ENCODE data around the gene MBD5. TPM values are rescaled to one million over a fixed set of nuclear protein-coding genes. Genes with fewer than 3 reads are reported as not detected.

The MBD5 gene
- total RNA-seq, 2 donors from 2014 or later, result 38.2 to 44.7 TPM

- intact Hi-C loops (cut with DNase I), result no loop called here
- Histone ChIP-seq H3K4me3 (no peak overlapping the region), H3K36me3 (no peaks in the 10 kb centered on the region), H3K27me3 (replicated peaks; ENCODE audit: insufficient read depth) (no peaks in the 10 kb centered on the region), H3K27ac (no peak overlapping the region), H3K9me3 (no peaks in the 10 kb centered on the region), H3K4me1 (replicated peaks) (no peaks in the 10 kb centered on the region)
- no peak for DNase-seq (ENCODE audit: low spot score)
- TF ChIP-seq POLR2A (IDR thresholded peaks at IDR 0.05) (no peak), CTCF (IDR thresholded peaks at IDR 0.05) (no peak), POLR2AphosphoS5 (IDR thresholded peaks at IDR 0.05) (no peak)
Measured at GRCh38 chr2:148459377-148459778, 438.5 kb downstream of the MBD5 start.

- no peak for DNase-seq (ENCODE audit: low spot score)
- Histone ChIP-seq H3K4me3 (no peak overlapping the region), H3K27ac (no peak overlapping the region), H3K9me3 (no peaks in the 10 kb centered on the region), H3K36me3 (no peaks in the 10 kb centered on the region), H3K4me1 (replicated peaks) (no peaks in the 10 kb centered on the region), H3K27me3 (replicated peaks; ENCODE audit: insufficient read depth) (no peaks in the 10 kb centered on the region)
- intact Hi-C loops (cut with DNase I), result no loop called here
- WGBS, result 47% methylated on average over 4 of the region's 4 CpGs
- TF ChIP-seq POLR2AphosphoS5 (IDR thresholded peaks at IDR 0.05), result no peak
- no peak for TF ChIP-seq POLR2A (IDR thresholded peaks at IDR 0.05)
- TF ChIP-seq CTCF (IDR thresholded peaks at IDR 0.05), result no peak
Measured at GRCh38 chr2:148461876-148462275, 441.0 kb downstream of the MBD5 start.

GRCh38 chr2:148475626-148476025, 454.7 kb downstream of the MBD5 start:
- H3K4me1 ChIP-seq (replicated peaks), result no peaks in the 10 kb centered on the region
- no peak overlapping the region for H3K27ac ChIP-seq
- H3K36me3 ChIP-seq, result no peaks in the 10 kb centered on the region
- H3K9me3 ChIP-seq, result no peaks in the 10 kb centered on the region
- no peak overlapping the region for H3K4me3 ChIP-seq
- WGBS, result 87% methylated on average over 1 of the region's 1 CpG
- DNase-seq (ENCODE audit: low spot score), result no peak
- intact Hi-C loops (cut with DNase I), result no loop called here
- H3K27me3 ChIP-seq (replicated peaks; ENCODE audit: insufficient read depth), result no peaks in the 10 kb centered on the region
- TF ChIP-seq POLR2A (IDR thresholded peaks at IDR 0.05), result no peak
- TF ChIP-seq CTCF (IDR thresholded peaks at IDR 0.05), result no peak
- TF ChIP-seq POLR2AphosphoS5 (IDR thresholded peaks at IDR 0.05), result no peak

GRCh38 chr2:148479398-148479797, 458.5 kb downstream of the MBD5 start:
- 77% methylated on average over 3 of the region's 3 CpGs for WGBS
- H3K27ac ChIP-seq, result no peak overlapping the region
- no peaks in the 10 kb centered on the region for H3K4me1 ChIP-seq (replicated peaks)

GRCh38 chr2:148483665-148484064, 462.8 kb downstream of the MBD5 start:
- intact Hi-C loops (cut with DNase I), result no loop called here
- H3K27me3 ChIP-seq (replicated peaks; ENCODE audit: insufficient read depth), result no peaks in the 10 kb centered on the region
- no peaks in the 10 kb centered on the region for H3K4me1 ChIP-seq (replicated peaks)
- no peak for DNase-seq (ENCODE audit: low spot score)
- no peak overlapping the region for H3K4me3 ChIP-seq
- H3K9me3 ChIP-seq, result no peaks in the 10 kb centered on the region
- no peak for TF ChIP-seq POLR2AphosphoS5 (IDR thresholded peaks at IDR 0.05)
- TF ChIP-seq POLR2A (IDR thresholded peaks at IDR 0.05), result no peak
- TF ChIP-seq CTCF (IDR thresholded peaks at IDR 0.05), result no peak
- no peak overlapping the region for H3K27ac ChIP-seq
- WGBS, result 53% methylated on average over 4 of the region's 4 CpGs
- H3K36me3 ChIP-seq, result no peaks in the 10 kb centered on the region

More at GRCh38 chr2:148479398-148479797, 458.5 kb downstream of the MBD5 start:
- Histone ChIP-seq H3K36me3 (no peaks in the 10 kb centered on the region), H3K4me3 (no peak overlapping the region), H3K27me3 (replicated peaks; ENCODE audit: insufficient read depth) (no peaks in the 10 kb centered on the region), H3K9me3 (no peaks in the 10 kb centered on the region)
- TF ChIP-seq POLR2AphosphoS5 (IDR thresholded peaks at IDR 0.05) (no peak), POLR2A (IDR thresholded peaks at IDR 0.05) (no peak)
- intact Hi-C loops (cut with DNase I), result no loop called here
- DNase-seq (ENCODE audit: low spot score), result no peak

All from prostate gland (tissue), 2 donors.